MM.1S (cell line): ENCODE results near the gene MTARC2.

Experiments
- CTCF ChIP-seq: fragments of 300-600 bp; sonication (generic); IDR thresholded peaks from 2 replicates; pipeline ENCODE4 v1.5.1; 2016; ENCODE audit warnings: antibody characterized with exemption, low read length, mixed read lengths
- EZH2phosphoT487 ChIP-seq: fragments of 300-600 bp; sonication (generic); IDR thresholded peaks from 2 replicates; pipeline ENCODE4 v1.6.1; 2018; ENCODE audit warnings: antibody characterized with exemption, low read length

GRCh38 chr1:220700556-220701179 is 47.5 kb upstream of the MTARC2 start:
- TF ChIP-seq EZH2phosphoT487 (no peak), CTCF (no peak)
